Measurements from ENCODE around the gene ZBTB20.

Gene ZBTB20

GRCh38 chr3:114327665-114328064 is 819.4 kb downstream of the ZBTB20 start:
- POLR2A ChIA-PET (ENCODE audit: low non-redundant PET), result no interaction called here
- DNase-seq (ENCODE audit: low spot score), result no peak
- no peak overlapping the region for H3K27ac ChIP-seq
- CTCF ChIA-PET, result interaction anchor here (0.8 to 0.9 kb wide), 2 partner anchors 8 to 15 kb away, joined by 3 read pairs; no protein-coding TSS in a partner anchor
- TF ChIP-seq, protein P1, sequence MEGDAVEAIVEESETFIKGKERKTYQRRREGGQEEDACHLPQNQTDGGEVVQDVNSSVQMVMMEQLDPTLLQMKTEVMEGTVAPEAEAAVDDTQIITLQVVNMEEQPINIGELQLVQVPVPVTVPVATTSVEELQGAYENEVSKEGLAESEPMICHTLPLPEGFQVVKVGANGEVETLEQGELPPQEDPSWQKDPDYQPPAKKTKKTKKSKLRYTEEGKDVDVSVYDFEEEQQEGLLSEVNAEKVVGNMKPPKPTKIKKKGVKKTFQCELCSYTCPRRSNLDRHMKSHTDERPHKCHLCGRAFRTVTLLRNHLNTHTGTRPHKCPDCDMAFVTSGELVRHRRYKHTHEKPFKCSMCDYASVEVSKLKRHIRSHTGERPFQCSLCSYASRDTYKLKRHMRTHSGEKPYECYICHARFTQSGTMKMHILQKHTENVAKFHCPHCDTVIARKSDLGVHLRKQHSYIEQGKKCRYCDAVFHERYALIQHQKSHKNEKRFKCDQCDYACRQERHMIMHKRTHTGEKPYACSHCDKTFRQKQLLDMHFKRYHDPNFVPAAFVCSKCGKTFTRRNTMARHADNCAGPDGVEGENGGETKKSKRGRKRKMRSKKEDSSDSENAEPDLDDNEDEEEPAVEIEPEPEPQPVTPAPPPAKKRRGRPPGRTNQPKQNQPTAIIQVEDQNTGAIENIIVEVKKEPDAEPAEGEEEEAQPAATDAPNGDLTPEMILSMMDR (conservative IDR thresholded peaks at IDR 0.05; ENCODE audit: low read depth), result no peak

- CTCF ChIA-PET, result interaction anchor here (0.6 kb wide), 1 partner anchor 70 kb away, joined by 3 read pairs; no protein-coding TSS in a partner anchor
Observed at GRCh38 chr3:114323546-114324254, 823.4 kb downstream of the ZBTB20 start.

GRCh38 chr3:114320246-114320645 is 826.8 kb downstream of the ZBTB20 start:
- CTCF ChIA-PET, result interaction anchor here (0.7 kb wide), 1 partner anchor 42 kb away, joined by 3 read pairs; no protein-coding TSS in a partner anchor
- POLR2A ChIA-PET (ENCODE audit: low non-redundant PET), result no interaction called here
- H3K27ac ChIP-seq, result no peak overlapping the region
- DNase-seq (ENCODE audit: low spot score), result no peak
- TF ChIP-seq, protein P1 (conservative IDR thresholded peaks at IDR 0.05; ENCODE audit: low read depth), result no peak

More at GRCh38 chr3:114323546-114324254, 823.4 kb downstream of the ZBTB20 start:
- POLR2A ChIA-PET (ENCODE audit: low non-redundant PET), result no interaction called here
- H3K27ac ChIP-seq, result no peak overlapping the region
- DNase-seq (ENCODE audit: low spot score), result no peak
- TF ChIP-seq, protein P1 (conservative IDR thresholded peaks at IDR 0.05; ENCODE audit: low read depth), result no peak

DNA sequence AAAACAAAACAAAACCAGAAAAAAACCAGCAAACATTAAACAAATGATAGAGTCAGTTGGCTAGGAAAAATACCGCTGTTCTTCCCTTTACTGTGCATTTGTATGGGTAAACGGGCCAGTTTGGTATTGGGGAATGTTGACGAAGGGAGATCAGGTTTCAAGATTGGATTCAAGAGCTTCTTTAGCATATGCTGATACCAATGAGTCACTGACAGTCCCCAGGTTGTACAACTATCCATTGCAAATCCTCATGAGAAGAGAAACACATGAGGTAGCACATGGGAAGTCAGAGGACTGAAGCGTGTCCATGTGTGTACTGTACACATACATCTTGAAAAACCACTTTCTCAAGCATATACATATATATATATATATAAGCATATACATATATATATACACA is 827.6 kb downstream of the ZBTB20 start:
- no peak overlapping the region for H3K27ac ChIP-seq
- CTCF ChIA-PET, result no interaction called here
- TF ChIP-seq, protein P1 (conservative IDR thresholded peaks at IDR 0.05; ENCODE audit: low read depth), result no peak
- DNase-seq (ENCODE audit: low spot score), result peak; percentile 47
- POLR2A ChIA-PET (ENCODE audit: low non-redundant PET), result no interaction called here

DNA sequence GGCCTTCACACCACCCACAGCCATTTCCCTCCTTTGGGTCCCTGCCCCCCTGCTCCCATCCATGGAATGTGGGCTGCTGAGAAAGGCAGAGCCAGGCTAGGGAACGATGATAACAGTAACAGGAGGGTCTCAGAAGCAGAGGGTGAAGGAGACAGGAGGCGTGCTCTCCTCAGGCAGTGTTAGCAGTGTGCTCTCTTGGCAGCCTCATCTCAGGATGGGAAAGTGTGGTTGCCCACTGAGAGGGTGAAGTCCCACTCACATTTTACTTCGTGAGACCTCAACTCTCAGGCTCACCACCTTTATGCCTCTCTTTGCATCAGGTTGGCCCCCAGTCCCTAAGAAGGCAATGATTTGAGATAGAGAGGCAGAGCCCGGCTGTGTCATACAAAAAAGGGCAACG is 828.8 kb downstream of the ZBTB20 start:
- CTCF ChIA-PET, result interaction anchor here (0.8 kb wide), 1 partner anchor 1817 kb away, joined by 10 read pairs; no protein-coding TSS in a partner anchor
- no peak for DNase-seq (ENCODE audit: low spot score)
- TF ChIP-seq, protein P1 (conservative IDR thresholded peaks at IDR 0.05; ENCODE audit: low read depth), result no peak
- H3K27ac ChIP-seq, result no peak overlapping the region
- POLR2A ChIA-PET (ENCODE audit: low non-redundant PET), result no interaction called here

- H3K27ac ChIP-seq, result no peak overlapping the region
- CTCF ChIA-PET, result interaction anchor here (0.6 kb wide), 1 partner anchor 1860 kb away, joined by 3 read pairs; no protein-coding TSS in a partner anchor
- TF ChIP-seq, protein P1 (conservative IDR thresholded peaks at IDR 0.05; ENCODE audit: low read depth), result no peak
- no peak for DNase-seq (ENCODE audit: low spot score)
- POLR2A ChIA-PET (ENCODE audit: low non-redundant PET), result no interaction called here
Observed at GRCh38 chr3:114314282-114314681, 832.8 kb downstream of the ZBTB20 start.

Data from RWPE1 (cell line).